Kidney capillary endothelial cell (primary cell): Measurements from ENCODE around the gene RCOR3.

Source experiments
- DNase-seq: peaks from one replicate; pipeline ENCODE4 v3.0.0-alpha.2; 2018; ENCODE audit warnings: low spot score

Gene RCOR3

GRCh38 chr1:211324992-211325775, 66.0 kb downstream of the RCOR3 start:
- DNase-seq, result no peak

GRCh38 chr1:211326140-211326527, 67.0 kb downstream of the RCOR3 start:
- DNase-seq, result no peak

GRCh38 chr1:211326528-211327345, 67.6 kb downstream of the RCOR3 start, which contains the start of gene TRAF5:
Gene TRAF5, plus strand, starts transcription at chr1:211326833. Its CDS starts 26,407 bp downstream, at chr1:211353240.
- no peak for DNase-seq

GRCh38 chr1:211327346-211327921, 68.3 kb downstream of the RCOR3 start:
- DNase-seq, result no peak

- DNase-seq, result no peak
Measured at GRCh38 chr1:211328084-211328694, 69.0 kb downstream of the RCOR3 start.

- DNase-seq, result no peak
Measured at GRCh38 chr1:211328866-211329475, 69.8 kb downstream of the RCOR3 start.

- no peak for DNase-seq
Measured at GRCh38 chr1:211329764-211330201, 70.6 kb downstream of the RCOR3 start.

GRCh38 chr1:211330282-211330936, 71.2 kb downstream of the RCOR3 start:
- DNase-seq, result no peak

GRCh38 chr1:211331011-211331709, 72.0 kb downstream of the RCOR3 start:
- DNase-seq, result no peak

GRCh38 chr1:211332036-211332616, 73.0 kb downstream of the RCOR3 start:
- no peak for DNase-seq

- no peak for DNase-seq
Measured at GRCh38 chr1:211332830-211333229, 73.7 kb downstream of the RCOR3 start.

GRCh38 chr1:211333906-211334305, 74.7 kb downstream of the RCOR3 start:
- DNase-seq, result no peak

GRCh38 chr1:211334986-211335385, 75.8 kb downstream of the RCOR3 start:
- no peak for DNase-seq

- no peak for DNase-seq
Measured at GRCh38 chr1:211335522-211336157, 76.5 kb downstream of the RCOR3 start.

GRCh38 chr1:211336161-211336560, 77.0 kb downstream of the RCOR3 start:
- DNase-seq, result no peak

GRCh38 chr1:211336775-211337174, 77.6 kb downstream of the RCOR3 start:
- no peak for DNase-seq

- DNase-seq, result no peak
Measured at GRCh38 chr1:211337430-211338223, 78.5 kb downstream of the RCOR3 start.

GRCh38 chr1:211338224-211338620, 79.1 kb downstream of the RCOR3 start:
- no peak for DNase-seq

- no peak for DNase-seq
Measured at GRCh38 chr1:211339631-211340041, 80.5 kb downstream of the RCOR3 start.
